Gastroesophageal sphincter (tissue), 4 donors: ENCODE measurements around the gene INO80. TPM values are rescaled to one million over a fixed set of nuclear protein-coding genes. Genes with fewer than 3 reads are reported as not detected.

Experiments
- small RNA-seq, 4 donors: library from RNA; depleted of rRNA; stranded (forward); fragments of <200 nt; gene quantifications; one replicate each; pipeline ENCODE3, GENCODE V24; 2016
- total RNA-seq, 4 donors: library from RNA; depleted of rRNA; stranded (reverse); fragments of >200 nt; gene quantifications; one replicate each; pipeline ENCODE4 v1.1.0, GENCODE V29; 2016

INO80 gene
- total RNA-seq, 4 donors from 2014 or later: 18.0 to 61.3 (median 32.2) TPM

Small RNAs within 50 kb of the gene (small RNA-seq; reads per million reads assigned to genes)
- 0 reads per million in 4 donors for gene ISCA1P4

Other genes with a start within 250 kb of the INO80 start
- gene RHOV, start 242.0 kb downstream of the INO80 start, total RNA-seq: 1 to 10 TPM in 1 of 4 donors, not detected in 3; 7.0 TPM
- gene VPS18, start 221.8 kb downstream of the INO80 start, total RNA-seq: 10 to 100 TPM; 24.6 to 36.3 (median 29.9) TPM
- 1 to 10 TPM; 1.9 to 9.7 (median 6.4) TPM for gene DLL4, start 186.9 kb downstream of the INO80 start, total RNA-seq
- 1 to 10 TPM in 3 of 4 donors, under 1 TPM in 1; 0.54 to 1.8 (median 1.5) TPM for gene CHAC1, start 162.8 kb downstream of the INO80 start, total RNA-seq
- not detected for gene EXD1, start 114.5 kb upstream of the INO80 start, total RNA-seq
- gene CHP1, start 115.0 kb upstream of the INO80 start, total RNA-seq: 100 to 1,000 TPM; 102 to 127 (median 112) TPM
- gene OIP5, start 216.3 kb upstream of the INO80 start, total RNA-seq: under 1 TPM in 2 of 4 donors, not detected in 2; 0.40 to 0.49 TPM
- 1 to 10 TPM in 3 of 4 donors, under 1 TPM in 1; 0.47 to 4.6 (median 3.4) TPM for gene NUSAP1, start 216.6 kb upstream of the INO80 start, total RNA-seq